Fibroblast of skin of right quadriceps (primary cell): Measurements from ENCODE around the gene NUBPL.
"Not testable (repeated sequence)": the region's sequence is repeated elsewhere in the genome, so short reads cannot be mapped to it uniquely, and the experiment has no call there.

Source experiments
- DNase-seq: peaks from one replicate; pipeline ENCODE4 v3.0.0-alpha.2; 2013

NUBPL gene

GRCh38 chr14:31678421-31679249 lies 117.4 kb downstream of the NUBPL start:
- DNase-seq: no peak

GRCh38 chr14:31682768-31683167 lies 121.6 kb downstream of the NUBPL start:
- no peak for DNase-seq

GRCh38 chr14:31687726-31688125 lies 126.5 kb downstream of the NUBPL start:
- no peak for DNase-seq

GRCh38 chr14:31690056-31690455 lies 128.9 kb downstream of the NUBPL start:
- DNase-seq: no peak

- DNase-seq: peak; percentile 33
These were observed 131.2 kb downstream of the NUBPL start for GRCh38 chr14:31692376-31692781.

- DNase-seq: no peak
These were observed 135.2 kb downstream of the NUBPL start for GRCh38 chr14:31696378-31696777.

GRCh38 chr14:31699809-31700208 lies 138.6 kb downstream of the NUBPL start:
- no peak for DNase-seq

GRCh38 chr14:31700282-31701074 lies 139.3 kb downstream of the NUBPL start:
- DNase-seq: no peak

GRCh38 chr14:31702130-31702529 lies 140.9 kb downstream of the NUBPL start:
- DNase-seq: no peak

- DNase-seq: no peak
These were observed 141.9 kb downstream of the NUBPL start for GRCh38 chr14:31703056-31703455.

GRCh38 chr14:31705731-31706130 lies 144.5 kb downstream of the NUBPL start:
- no peak for DNase-seq

GRCh38 chr14:31708661-31709060 lies 147.5 kb downstream of the NUBPL start:
- DNase-seq: not testable (repeated sequence)

- no peak for DNase-seq
These were observed 151.3 kb downstream of the NUBPL start for GRCh38 chr14:31712244-31713127.

- no peak for DNase-seq
These were observed 155.0 kb downstream of the NUBPL start for GRCh38 chr14:31716208-31716607.

GRCh38 chr14:31717294-31718085 lies 156.3 kb downstream of the NUBPL start:
- DNase-seq: no peak

- DNase-seq: no peak
These were observed 157.4 kb downstream of the NUBPL start for GRCh38 chr14:31718585-31718984.

GRCh38 chr14:31718985-31719384 lies 157.8 kb downstream of the NUBPL start:
- DNase-seq: no peak

GRCh38 chr14:31726337-31726736 lies 165.1 kb downstream of the NUBPL start:
- no peak for DNase-seq

GRCh38 chr14:31727797-31728196 lies 166.6 kb downstream of the NUBPL start:
- no peak for DNase-seq

GRCh38 chr14:31740688-31741087 lies 179.5 kb downstream of the NUBPL start:
- no peak for DNase-seq

- DNase-seq: no peak
These were observed 184.5 kb downstream of the NUBPL start for GRCh38 chr14:31745741-31746140.

GRCh38 chr14:31746326-31746725 lies 185.1 kb downstream of the NUBPL start:
- DNase-seq: no peak
